Activated CD4-positive, alpha-beta T cell treated with anti-CD3 and anti-CD28 coated beads, Interleukin-2, amount 10 ng/mL, durations not matched to agents 7 days and 5 days (primary cell): ENCODE results near the gene KIAA1328. TPM values are rescaled to one million over a fixed set of nuclear protein-coding genes. Genes with fewer than 3 reads are reported as not detected.
"Not testable (repeated sequence)": the region's sequence is repeated elsewhere in the genome, so short reads cannot be mapped to it uniquely, and the experiment has no call there.

Experiments used
- CTCF ChIA-PET: fragments of 350-600 bp; sonication (Branson Sonifier 250); formaldehyde crosslinking; loops from one replicate; lab custom pipeline; 2021; ENCODE audit warnings: antibody characterized with exemption; lab: Charles Lee
- POLR2A ChIA-PET: fragments of 350-600 bp; sonication (Branson Sonifier 250); formaldehyde crosslinking; loops from one replicate; lab custom pipeline; 2021; ENCODE audit warnings: antibody characterized with exemption; lab: Charles Lee
- DNase-seq: peaks from one replicate; pipeline ENCODE4 v3.0.0-alpha.2; 2020
- H3K27ac Mint-ChIP-seq: one replicate; pipeline ENCODE4 v1.8.0; 2021; ENCODE audit warnings: mild to moderate bottlenecking, moderate library complexity, mixed read lengths
- H3K27me3 Mint-ChIP-seq: one replicate; pipeline ENCODE4 v1.8.0; 2021; ENCODE audit warnings: mixed read lengths
- H3K36me3 Mint-ChIP-seq: one replicate; pipeline ENCODE4 v1.8.0; 2021; ENCODE audit warnings: low read depth, mixed read lengths
- H3K4me1 Mint-ChIP-seq: one replicate; pipeline ENCODE4 v1.8.0; 2021; ENCODE audit warnings: mixed read lengths
- H3K4me3 Mint-ChIP-seq: one replicate; pipeline ENCODE4 v1.8.0; 2021; ENCODE audit warnings: mild to moderate bottlenecking, moderate library complexity, mixed read lengths
- H3K9me3 Mint-ChIP-seq: one replicate; pipeline ENCODE4 v1.8.0; 2021; ENCODE audit warnings: mixed read lengths
- total RNA-seq, 2 experiments: library from RNA; stranded (reverse); gene quantifications; one replicate each; pipeline ENCODE4 v1.2.3, GENCODE V29; 2021

KIAA1328 gene
- total RNA-seq, 2 experiments from 2014 or later = 7.0 to 8.1 TPM

GRCh38 chr18:37144921-37145320, 316.0 kb downstream of the KIAA1328 start:
- Mint-ChIP-seq H3K27ac (no peak overlapping the region), H3K36me3 (no peaks in the 10 kb centered on the region), H3K4me3 (no peak overlapping the region), H3K27me3 (no peaks in the 10 kb centered on the region), H3K9me3 (no peaks in the 10 kb centered on the region), H3K4me1 (no peaks in the 10 kb centered on the region)
- CTCF ChIA-PET = no interaction called here
- POLR2A ChIA-PET = no interaction called here
- DNase-seq = no peak

GRCh38 chr18:37156330-37156942, 327.5 kb downstream of the KIAA1328 start:
- no peak for DNase-seq
- Mint-ChIP-seq H3K9me3 (no peaks in the 10 kb centered on the region), H3K4me3 (no peak overlapping the region), H3K4me1 (no peaks in the 10 kb centered on the region), H3K36me3 (no peaks in the 10 kb centered on the region), H3K27ac (no peak overlapping the region), H3K27me3 (no peaks in the 10 kb centered on the region)
- ChIA-PET POLR2A (no interaction called here), CTCF (no interaction called here)

- Mint-ChIP-seq H3K27me3 (no peaks in the 10 kb centered on the region), H3K4me3 (no peak overlapping the region), H3K27ac (no peak overlapping the region), H3K9me3 (no peaks in the 10 kb centered on the region), H3K4me1 (no peaks in the 10 kb centered on the region), H3K36me3 (no peaks in the 10 kb centered on the region)
- ChIA-PET POLR2A (no interaction called here), CTCF (no interaction called here)
- no peak for DNase-seq
Observed at GRCh38 chr18:37160038-37160820, 331.3 kb downstream of the KIAA1328 start.

GRCh38 chr18:37161491-37161890, 332.6 kb downstream of the KIAA1328 start:
- no peaks in the 10 kb centered on the region for H3K27me3 Mint-ChIP-seq
- ChIA-PET POLR2A (no interaction called here), CTCF (no interaction called here)
- H3K27ac Mint-ChIP-seq = no peak overlapping the region
- H3K4me1 Mint-ChIP-seq = no peaks in the 10 kb centered on the region
- H3K9me3 Mint-ChIP-seq = no peaks in the 10 kb centered on the region
- no peak overlapping the region for H3K4me3 Mint-ChIP-seq
- no peak for DNase-seq
- H3K36me3 Mint-ChIP-seq = no peaks in the 10 kb centered on the region

- ChIA-PET POLR2A (no interaction called here), CTCF (no interaction called here)
- no peak overlapping the region for H3K27ac Mint-ChIP-seq
- H3K36me3 Mint-ChIP-seq = no peaks in the 10 kb centered on the region
- no peak overlapping the region for H3K4me3 Mint-ChIP-seq
- H3K27me3 Mint-ChIP-seq = no peaks in the 10 kb centered on the region
- H3K4me1 Mint-ChIP-seq = no peaks in the 10 kb centered on the region
- DNase-seq = no peak
- H3K9me3 Mint-ChIP-seq = no peaks in the 10 kb centered on the region
Observed at GRCh38 chr18:37162551-37162950, 333.6 kb downstream of the KIAA1328 start.

GRCh38 chr18:37163119-37163518, 334.2 kb downstream of the KIAA1328 start:
- H3K4me1 Mint-ChIP-seq = no peaks in the 10 kb centered on the region
- POLR2A ChIA-PET = no interaction called here
- no peaks in the 10 kb centered on the region for H3K9me3 Mint-ChIP-seq
- no peak for DNase-seq
- H3K27ac Mint-ChIP-seq = no peak overlapping the region
- H3K4me3 Mint-ChIP-seq = no peak overlapping the region
- H3K36me3 Mint-ChIP-seq = no peaks in the 10 kb centered on the region
- CTCF ChIA-PET = no interaction called here
- H3K27me3 Mint-ChIP-seq = no peaks in the 10 kb centered on the region

- Mint-ChIP-seq H3K4me1 (no peaks in the 10 kb centered on the region), H3K36me3 (no peaks in the 10 kb centered on the region), H3K27me3 (no peaks in the 10 kb centered on the region), H3K9me3 (no peaks in the 10 kb centered on the region), H3K4me3 (no peak overlapping the region), H3K27ac (no peak overlapping the region)
- DNase-seq = no peak
- ChIA-PET POLR2A (no interaction called here), CTCF (no interaction called here)
Observed at GRCh38 chr18:37166491-37166890, 337.6 kb downstream of the KIAA1328 start.

- H3K27me3 Mint-ChIP-seq, H3K9me3 Mint-ChIP-seq, H3K4me3 Mint-ChIP-seq, POLR2A ChIA-PET, H3K4me1 Mint-ChIP-seq, H3K27ac Mint-ChIP-seq, DNase-seq, H3K36me3 Mint-ChIP-seq, CTCF ChIA-PET: not testable (repeated sequence)
Observed at GRCh38 chr18:37166966-37167365, 338.0 kb downstream of the KIAA1328 start.

GRCh38 chr18:37170984-37171383, 342.1 kb downstream of the KIAA1328 start:
- H3K27ac Mint-ChIP-seq = no peak overlapping the region
- no peaks in the 10 kb centered on the region for H3K9me3 Mint-ChIP-seq
- no peaks in the 10 kb centered on the region for H3K4me1 Mint-ChIP-seq
- ChIA-PET POLR2A (no interaction called here), CTCF (no interaction called here)
- DNase-seq = no peak
- no peak overlapping the region for H3K4me3 Mint-ChIP-seq
- H3K27me3 Mint-ChIP-seq = no peaks in the 10 kb centered on the region
- no peaks in the 10 kb centered on the region for H3K36me3 Mint-ChIP-seq

- Mint-ChIP-seq H3K4me1 (no peaks in the 10 kb centered on the region), H3K4me3 (no peak overlapping the region), H3K27ac (no peak overlapping the region), H3K27me3 (no peaks in the 10 kb centered on the region), H3K9me3 (no peaks in the 10 kb centered on the region), H3K36me3 (no peaks in the 10 kb centered on the region)
- no peak for DNase-seq
- ChIA-PET POLR2A (no interaction called here), CTCF (no interaction called here)
Observed at GRCh38 chr18:37173384-37173783, 344.5 kb downstream of the KIAA1328 start.

- Mint-ChIP-seq H3K9me3 (no peaks in the 10 kb centered on the region), H3K4me3 (no peak overlapping the region), H3K27ac (no peak overlapping the region), H3K36me3 (no peaks in the 10 kb centered on the region), H3K4me1 (no peaks in the 10 kb centered on the region), H3K27me3 (no peaks in the 10 kb centered on the region)
- DNase-seq = no peak
- ChIA-PET CTCF (no interaction called here), POLR2A (no interaction called here)
Observed at GRCh38 chr18:37175727-37176620, 347.0 kb downstream of the KIAA1328 start.

- H3K27ac Mint-ChIP-seq = no peak overlapping the region
- H3K4me3 Mint-ChIP-seq = no peak overlapping the region
- ChIA-PET CTCF (no interaction called here), POLR2A (no interaction called here)
- H3K36me3 Mint-ChIP-seq = no peaks in the 10 kb centered on the region
- no peaks in the 10 kb centered on the region for H3K4me1 Mint-ChIP-seq
- H3K9me3 Mint-ChIP-seq = no peaks in the 10 kb centered on the region
- DNase-seq = no peak
- no peaks in the 10 kb centered on the region for H3K27me3 Mint-ChIP-seq
Observed at GRCh38 chr18:37176621-37176934, 347.7 kb downstream of the KIAA1328 start.

GRCh38 chr18:37179384-37179783, 350.5 kb downstream of the KIAA1328 start:
- ChIA-PET POLR2A (no interaction called here), CTCF (no interaction called here)
- Mint-ChIP-seq H3K4me1 (no peaks in the 10 kb centered on the region), H3K36me3 (no peaks in the 10 kb centered on the region), H3K9me3 (no peaks in the 10 kb centered on the region), H3K27me3 (no peaks in the 10 kb centered on the region), H3K27ac (no peak overlapping the region), H3K4me3 (no peak overlapping the region)
- DNase-seq = no peak
